NCI-H2227 treated with DMSO at 0.1 percent for 48 hours (cell line): ENCODE results near the gene HDAC5.
A peak's percentile ranks its signal among the peaks of the same experiment; 100 is the strongest.
"Not testable (repeated sequence)": the region's sequence is repeated elsewhere in the genome, so short reads cannot be mapped to it uniquely, and the experiment has no call there.

ENCODE experiments used
- DNase-seq: peaks from one replicate; lab custom pipeline; 2025; lab: John Stamatoyannopoulos, UW

Gene HDAC5

DNA sequence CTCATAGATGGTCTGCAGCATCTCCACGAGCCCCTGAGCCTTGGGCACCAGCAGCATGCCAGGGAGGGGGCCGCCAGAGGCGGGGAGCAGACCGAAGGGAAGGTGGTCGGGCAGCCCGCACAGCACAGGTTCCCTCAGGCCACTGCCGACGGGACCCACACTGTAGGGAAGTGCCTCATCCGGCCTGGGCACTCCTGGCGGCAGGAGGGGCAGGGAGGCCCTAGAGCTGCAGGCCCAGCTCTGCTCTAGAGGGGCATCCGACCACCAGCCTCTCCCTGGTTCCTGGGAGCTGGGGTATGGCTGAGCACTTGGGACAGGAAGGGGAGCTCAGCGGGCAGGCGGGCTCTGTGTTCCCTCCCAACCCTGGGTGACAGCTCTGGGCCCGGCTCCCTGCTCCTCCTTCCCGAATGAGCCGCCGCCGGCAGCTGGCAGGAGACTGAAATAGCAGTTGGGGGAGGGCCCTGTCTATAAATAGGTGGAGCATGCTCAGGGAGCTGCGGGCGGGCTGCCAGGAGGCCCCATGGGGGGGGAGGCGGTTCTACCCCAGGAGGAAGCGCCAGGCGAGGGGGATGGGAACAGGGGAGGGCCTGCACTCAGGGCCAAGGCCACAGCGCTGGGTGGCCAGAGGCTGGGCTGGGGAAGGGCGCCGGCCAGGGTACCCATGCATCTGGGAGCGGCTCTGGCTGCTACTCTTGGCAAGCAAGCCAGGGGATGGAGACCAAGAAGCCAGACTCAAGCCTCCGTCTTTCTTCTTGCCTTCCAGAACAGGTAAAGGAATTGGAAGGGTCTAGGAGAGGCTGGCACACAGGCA is 12.4 kb downstream of the HDAC5 start:
- DNase-seq: peak; percentile 87

DNA sequence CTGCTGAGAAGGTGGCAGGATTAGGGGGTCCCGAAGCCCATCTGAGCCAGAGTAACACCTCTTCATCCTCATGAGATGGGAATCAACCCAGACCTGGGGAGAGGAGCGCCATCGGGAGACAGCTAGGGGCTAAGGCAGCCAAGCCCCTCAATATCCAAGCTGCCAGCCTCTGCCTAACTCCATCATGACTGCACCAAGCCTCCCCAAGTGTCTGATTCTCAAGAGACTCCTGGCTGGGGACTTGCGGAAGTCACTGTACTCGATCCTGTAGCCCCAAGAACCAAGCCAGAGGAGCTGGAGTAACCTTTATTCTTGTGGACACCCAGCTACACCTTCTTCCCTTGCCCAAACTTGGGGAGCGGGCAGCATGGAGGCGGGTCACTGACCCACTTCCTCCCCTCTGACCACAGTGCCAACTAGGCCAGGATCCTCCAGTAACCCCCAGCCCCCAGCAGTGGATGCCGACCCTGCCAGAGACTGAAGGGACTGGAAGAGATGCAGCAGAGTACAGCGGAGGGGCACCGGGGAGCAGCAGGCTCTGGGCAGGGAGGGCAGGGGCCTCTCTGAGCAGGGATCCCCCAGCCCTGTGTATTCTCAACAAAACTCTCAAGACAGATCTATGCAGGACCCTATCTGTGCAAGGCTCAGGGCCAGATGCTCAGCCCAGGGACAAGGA is 13.3 kb downstream of the HDAC5 start:
- no peak for DNase-seq

DNA sequence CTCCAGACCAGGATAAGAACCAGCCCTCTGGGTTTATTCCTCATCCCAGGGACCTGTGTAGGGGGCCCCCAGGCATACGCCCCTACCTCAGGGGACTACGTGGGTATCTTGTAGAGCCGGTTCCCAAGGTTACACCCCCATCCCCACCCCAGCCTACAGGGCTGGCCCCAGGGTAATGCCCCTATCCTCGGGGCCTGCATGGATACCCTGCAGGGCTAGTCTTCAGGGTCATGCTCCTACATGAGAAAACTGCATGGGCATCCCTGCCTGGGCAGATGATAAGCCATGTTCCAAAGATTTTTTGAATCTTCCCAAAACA is 14.2 kb downstream of the HDAC5 start:
- no peak for DNase-seq

DNA sequence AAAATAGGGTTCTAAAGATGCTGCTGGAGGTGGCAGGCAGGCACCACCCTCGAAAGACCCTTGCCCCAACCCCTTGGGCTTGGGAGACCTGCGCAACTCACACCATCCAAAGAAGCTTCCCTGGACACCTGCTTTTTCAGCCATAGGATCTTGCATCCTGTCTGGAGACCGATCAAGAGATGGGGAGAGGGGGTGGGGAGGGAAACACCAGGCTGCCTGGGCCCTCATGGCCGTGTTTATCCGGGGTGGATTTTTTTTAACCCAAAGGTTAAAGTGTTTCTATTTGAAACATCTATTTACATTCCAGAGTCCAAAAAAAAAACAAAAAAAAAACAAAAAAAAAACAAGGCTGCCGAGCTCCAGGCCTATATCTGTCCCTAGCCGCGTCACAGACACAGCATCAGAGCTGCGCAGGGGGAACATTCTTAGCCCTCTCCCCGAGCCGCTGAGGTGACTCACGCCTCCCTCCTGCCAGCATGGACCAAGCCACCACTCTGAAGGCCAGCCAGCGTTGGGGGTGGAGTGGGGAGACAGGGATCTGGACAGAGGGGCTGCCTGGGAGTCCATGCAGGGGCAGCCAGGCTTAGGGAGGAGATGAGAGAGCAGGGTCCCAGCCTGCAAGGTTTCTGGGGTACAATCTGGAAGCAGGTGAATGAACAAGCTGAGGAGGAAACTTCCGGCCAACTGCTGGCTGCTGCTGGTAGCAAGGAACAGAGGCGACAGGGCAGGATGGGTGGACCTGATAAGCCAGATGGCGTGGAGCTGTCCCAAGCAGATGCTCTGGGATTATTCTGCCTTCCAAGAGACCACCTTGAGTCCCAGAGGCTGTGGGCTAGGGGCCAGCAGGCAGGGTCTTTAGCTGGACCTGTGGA is 14.8 kb downstream of the HDAC5 start:
- DNase-seq: peak; percentile 25

DNA sequence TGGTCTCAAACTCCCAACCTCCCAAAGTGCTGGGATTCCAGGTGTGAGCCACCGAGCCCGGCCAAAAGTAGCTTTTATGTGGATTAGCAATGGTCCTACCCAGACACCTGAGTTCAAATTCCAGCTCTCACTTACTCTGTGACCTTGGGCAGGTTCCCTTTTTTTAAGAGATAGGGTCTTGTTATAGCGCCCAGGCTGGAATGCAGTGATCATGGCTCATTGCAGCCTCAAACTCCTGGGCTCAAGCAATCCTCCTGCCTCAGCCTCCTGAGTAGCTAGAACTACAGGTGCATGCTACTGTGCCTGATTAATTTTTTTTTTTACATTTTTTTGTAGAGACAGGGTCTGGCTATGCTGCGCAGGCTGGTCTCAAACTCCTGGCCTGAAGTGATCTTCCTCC is 16.6 kb downstream of the HDAC5 start:
- no peak for DNase-seq

DNA sequence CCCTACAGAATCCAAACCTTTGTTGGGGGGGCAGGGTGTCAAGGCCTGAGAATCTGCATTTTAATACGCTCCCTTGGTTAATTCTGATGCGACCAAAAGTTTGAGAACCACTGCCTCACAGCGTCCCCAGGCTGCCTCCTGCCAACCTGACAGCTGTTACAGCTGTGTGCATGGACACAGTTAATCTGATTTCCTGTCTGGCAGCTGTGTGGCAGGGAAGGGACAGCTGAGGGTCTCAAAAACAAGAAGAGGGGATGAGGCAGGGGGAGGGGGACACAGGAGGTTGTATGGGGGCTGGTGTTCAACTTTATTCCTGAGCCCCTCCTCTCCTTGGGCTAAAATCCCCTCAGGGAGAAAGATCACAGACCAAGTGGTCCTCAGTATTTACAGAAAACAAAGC is 17.5 kb downstream of the HDAC5 start:
- DNase-seq: no peak

DNA sequence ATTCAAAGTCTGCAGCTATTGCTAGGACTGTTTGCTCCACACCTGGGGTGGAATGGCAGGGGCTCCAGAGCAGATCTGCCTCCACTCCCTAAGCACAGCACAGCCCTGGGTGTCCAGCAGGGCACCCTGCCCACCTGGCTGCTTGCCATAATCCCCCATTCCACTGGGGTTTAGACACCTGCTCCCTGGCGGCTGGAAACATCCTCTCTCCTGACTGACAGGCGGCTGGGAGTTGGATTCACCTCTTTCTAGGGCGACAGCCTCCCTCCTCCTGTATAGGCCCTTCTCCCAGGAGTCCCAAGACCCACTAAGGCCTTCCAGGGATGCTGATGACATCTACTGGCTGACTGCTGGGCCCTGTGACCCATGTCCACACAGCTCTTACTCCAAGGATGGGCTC is 18.0 kb downstream of the HDAC5 start:
- DNase-seq: no peak

DNA sequence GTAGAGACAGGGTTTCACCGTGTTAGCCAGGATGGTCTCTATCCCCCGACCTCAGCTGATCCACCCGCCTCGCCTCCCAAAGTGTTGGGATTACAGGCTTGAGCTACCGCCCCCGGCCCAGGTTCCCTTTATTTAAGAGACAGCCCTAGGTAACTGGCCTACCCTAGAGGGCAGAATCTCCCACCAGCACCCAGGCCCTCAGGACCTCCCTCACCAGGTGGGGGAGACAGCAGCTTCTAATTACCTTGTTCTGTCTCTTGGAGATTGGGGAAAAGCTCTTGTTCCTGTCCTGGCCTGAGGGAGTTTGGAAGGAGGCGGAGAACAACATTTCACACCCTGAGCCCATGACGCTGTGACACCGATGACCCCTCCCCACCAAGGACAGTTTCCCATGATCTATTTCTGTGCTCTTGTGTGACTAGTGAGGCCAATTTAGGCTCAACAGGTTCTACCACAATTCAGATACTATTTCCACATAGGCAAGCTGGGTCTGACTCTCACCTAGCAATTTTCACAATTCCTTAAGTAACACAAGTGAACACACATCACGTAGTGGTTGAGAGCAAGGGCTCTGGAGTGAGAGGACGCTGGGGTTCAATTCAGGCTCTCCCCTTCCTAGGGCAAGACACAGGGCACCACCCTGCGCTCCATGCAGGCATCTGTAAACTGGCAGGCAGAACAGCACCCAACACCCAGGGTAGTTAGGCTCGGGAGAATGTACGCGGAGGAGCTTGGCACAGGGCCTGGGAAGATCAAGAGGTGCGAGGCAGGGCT is 20.4 kb downstream of the HDAC5 start:
- no peak for DNase-seq

DNA sequence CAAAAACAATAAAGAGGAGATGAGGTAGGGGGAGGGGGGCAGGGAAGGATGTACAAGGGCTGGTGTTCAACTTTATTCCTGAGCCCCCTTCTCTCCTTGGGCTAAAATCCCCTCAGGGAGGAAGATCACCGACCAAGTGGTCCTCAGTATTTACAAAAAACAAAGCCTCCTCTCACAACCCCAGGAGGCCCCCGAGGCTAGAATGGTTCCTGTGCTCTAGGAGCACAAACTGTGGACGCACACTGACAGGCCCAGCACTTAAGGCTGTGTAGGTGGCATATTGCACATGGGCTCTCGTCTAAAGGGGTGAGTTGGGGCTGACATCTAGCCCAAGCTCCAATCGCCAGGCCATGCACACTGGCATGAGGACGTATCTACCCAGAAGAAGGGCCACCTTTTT is 21.6 kb downstream of the HDAC5 start:
- not testable (repeated sequence) for DNase-seq

DNA sequence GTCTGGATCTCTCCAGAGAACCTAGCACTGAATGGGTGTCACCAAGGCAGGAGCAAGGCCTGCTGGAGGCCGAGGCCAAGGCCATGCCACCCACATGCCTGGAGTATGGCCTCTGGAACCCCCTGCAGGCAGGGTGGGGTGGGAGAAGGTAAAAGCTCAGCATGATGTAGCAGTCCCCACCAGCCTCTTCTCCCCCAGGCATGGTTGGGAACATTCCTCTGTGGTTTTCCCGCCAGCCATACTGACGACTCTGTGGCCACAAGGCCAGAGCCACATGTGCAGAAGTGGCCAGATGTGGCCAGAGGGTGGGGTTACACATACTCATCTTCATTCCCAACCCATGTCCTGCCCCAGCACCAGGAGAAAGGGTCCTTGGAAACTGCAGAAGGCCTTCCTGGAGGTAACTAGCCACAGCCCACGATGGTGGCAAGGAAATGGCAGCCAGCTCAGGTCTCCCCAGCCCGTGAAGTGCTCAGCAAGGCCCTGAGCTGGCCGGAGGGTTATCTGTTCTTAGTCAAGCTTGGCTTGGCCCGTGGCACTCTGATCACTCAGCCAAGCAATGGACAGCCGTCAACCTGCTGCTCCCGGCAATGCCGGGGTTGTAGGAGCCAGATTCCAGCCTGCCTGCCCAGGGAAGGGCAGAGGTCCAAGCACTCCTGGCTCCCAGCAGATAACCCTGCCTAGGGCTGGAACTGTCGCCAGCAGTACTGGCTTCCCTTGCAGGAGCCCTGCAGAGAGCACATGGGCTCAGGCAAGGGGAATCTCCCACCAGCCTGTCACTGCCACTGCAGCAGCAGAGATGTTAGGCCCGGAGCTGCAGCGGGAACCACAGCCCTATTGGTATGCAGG is 26.1 kb downstream of the HDAC5 start:
- no peak for DNase-seq

DNA sequence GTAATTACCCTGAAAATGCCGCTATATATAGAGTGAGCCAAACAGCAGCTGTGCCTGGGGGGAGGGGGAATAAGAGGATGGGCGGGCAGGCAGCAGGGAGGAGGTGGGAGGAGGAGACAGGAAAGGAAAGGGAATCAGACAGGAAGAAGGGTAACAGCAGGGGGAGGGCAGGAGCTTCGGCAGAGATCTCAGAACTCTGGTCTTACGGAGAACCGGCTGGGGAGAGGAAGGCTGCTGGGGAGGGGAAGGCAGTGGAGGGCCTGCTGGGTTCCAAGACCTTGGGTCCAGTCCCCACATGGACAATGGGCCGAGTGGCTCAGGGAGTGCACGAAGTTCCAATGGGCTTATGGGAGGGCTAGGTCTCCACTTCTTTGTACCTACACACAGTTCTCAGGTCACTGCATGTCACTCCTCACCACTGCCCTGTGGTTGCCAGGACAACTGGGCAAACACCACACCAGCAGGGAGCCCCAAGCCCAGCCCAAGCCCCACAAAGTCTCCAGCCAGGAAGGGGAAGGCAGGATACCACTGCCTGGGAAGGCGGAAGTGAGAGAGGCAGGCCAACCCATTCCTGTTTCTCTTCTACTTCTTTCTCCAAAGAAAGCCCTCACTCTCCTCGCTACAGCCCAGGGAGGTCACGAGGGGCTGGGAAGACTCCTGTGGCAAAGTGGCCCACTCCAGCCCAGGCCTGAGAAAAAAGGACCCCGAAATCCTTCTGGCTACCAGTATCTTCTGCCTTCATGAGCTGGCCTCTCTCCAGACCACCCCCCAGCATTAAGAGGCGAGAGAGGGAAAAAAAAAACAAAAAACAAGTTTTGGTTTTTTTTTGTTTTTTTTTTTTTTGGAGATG is 27.6 kb downstream of the HDAC5 start:
- peak; percentile 98 for DNase-seq

DNA sequence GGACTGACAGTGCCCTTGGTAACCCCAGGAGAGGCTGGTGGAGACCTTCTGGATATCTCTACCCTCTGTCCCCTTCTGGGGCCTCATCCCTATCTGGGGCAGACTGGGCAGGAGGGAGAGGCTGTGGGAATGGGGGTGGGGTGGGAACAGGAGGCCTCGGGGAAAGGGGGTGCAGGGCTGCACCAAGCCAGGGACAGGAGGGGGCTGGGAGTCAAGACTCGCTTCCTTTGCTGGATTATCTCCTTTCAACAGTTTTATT is 28.1 kb downstream of the HDAC5 start:
- DNase-seq: no peak

DNA sequence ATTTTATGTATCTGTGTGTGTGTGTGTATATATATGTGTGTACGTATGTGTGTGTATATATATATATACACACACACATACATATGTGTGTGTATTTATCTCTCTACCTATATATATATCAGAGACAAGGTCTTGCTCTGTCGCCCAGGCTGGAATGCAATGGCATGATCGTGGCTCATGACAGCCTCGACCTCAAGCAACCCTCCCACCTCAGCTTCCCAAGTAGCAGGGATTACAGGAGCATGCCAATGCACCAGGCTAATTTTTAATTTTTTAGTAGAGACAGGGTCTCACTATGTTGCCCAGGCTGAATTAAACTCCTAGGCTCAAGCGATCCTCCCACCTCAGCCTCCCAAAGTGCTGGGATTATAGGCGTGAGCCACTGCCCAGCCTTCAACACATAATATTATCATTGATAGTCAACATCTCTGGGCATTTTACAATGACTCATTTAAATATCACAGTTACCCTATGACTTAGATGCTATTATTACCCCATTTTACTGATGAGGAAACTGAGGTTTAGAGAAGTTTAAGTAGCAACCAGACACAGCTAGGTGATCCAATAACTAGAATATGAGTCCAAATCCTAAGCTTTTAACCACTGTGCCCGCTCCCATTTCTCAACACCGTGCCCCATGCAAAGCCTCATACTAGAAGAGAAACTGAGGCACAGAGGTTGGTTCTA is 28.6 kb downstream of the HDAC5 start:
- no peak for DNase-seq

DNA sequence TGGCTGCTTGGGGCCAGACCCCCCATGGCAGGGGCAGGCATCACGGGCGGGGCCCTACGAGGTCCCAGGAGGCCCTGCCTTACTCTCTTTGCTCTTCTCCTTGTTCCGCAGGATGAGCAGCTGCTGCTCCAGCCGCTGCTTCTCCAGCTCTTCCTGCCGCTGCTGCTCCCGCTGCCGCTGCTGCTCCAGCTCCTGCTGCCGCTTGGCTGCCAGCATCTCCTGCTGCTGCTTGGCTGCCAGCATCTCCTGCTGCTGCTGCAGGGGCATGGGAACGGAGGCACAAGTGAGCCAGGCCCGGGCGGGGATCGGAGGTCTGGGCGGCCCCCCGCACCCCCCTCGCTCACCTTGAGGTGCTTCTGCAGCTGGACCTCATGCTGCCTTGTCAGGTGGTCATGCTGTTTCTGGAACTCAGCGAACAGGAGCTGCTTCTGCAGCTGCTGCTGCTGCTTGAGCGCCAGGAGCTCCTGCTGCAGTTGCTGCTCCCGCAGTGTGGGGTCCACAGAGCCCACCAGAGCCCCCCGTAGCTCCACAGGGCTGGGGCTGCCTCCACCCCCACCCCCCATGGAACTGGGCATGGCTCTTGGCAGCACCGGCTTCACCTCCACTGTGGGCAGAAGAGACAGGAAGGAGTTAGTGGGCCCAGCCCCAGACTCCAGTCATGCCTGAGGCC is 30.1 kb downstream of the HDAC5 start:
- DNase-seq: no peak

DNA sequence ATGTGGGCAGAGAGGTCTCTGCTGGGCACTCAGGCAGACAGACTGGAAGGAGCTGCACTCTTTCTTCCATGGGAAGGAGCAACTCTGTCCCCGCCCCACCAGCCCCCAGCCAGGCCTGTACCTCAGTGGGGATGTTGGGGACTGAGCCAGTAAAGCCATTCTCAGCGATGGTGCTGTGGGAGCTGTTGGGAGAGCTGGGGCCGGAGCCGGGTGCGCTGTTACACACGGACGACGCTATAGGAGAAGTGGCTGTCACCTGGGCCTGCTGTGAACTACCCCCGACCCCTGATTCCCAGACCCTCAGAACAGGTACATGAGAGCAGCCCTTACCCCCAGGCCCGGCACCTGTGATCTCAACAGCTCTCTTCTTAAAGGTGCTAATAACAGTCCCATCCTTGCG is 31.4 kb downstream of the HDAC5 start:
- no peak for DNase-seq

DNA sequence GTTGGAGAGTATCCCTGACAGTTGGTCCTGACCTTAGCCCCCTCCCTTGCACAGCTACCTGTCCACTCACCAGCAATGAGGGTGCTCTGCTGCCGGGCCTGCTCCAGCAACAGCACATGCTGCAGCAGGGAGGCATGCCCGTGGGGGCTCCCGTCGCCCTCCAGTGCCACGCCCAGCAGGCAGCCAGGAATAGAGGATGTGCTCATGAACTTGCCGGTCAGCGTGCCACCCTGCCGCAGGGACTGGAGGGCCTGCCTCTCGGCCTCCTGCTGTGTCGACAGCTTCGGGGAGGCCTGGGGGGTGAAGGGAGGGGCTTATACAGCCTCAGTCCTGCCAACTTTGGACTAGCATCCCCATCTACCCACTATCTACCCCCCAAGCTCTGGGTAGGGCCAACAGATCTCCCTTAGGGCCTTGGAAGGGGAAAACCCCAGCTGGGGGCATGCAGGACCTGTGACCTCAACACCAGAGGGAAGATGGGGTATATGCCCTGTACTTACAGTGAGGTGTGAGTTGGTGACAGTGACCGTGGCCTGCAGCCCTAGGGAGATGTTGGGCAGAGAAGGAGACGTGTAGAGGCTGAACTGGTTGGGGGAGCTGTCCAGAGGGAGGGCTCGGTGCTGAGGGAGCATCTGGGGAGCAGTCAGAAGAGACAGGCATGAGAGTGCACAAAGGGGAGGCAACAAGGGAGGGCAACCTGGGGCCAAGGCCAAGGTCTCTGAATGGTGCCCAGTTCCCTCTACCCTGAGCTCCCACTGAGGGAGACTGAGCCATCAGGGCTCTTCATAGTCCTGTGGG is 32.0 kb downstream of the HDAC5 start:
- DNase-seq: no peak

DNA sequence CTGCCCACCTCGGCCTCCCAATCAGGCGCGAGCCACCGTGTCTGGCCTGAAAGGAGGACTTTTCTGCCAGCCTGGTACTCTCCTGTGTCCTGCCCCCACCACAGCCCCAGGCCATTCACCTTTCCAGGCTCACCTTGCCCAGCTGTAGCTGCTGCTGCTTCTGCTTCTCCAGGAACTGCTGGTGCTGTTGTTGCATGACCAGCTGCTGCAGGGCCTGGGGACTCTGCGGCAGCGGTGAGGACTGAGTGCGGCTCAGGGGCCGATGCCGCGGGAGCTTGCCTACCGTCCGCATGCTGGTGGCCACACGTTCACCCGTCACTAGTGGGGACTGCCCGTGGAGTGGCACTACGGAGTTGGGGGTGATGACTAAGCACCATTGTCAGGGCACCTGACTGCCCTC is 35.2 kb downstream of the HDAC5 start:
- no peak for DNase-seq

DNA sequence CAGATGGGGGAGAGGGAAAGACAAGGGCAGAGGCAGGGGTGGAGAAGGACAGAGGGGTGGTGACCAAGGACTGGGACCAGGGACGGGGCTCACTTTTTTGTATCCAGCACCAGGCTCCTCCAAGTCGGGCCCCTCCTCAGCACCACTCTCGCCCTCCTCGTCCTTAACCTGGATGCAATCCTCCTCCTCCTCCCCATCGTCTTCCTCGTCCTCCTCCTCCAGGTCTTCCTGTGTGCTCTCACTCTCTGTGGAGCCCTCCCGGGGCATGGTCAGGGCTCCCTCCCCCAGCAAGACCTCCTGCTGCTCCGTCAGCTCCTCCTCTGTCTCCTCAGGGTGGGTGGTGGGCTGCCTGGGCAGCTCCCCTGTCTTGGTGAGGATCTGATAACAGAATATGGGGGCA is 36.1 kb downstream of the HDAC5 start:
- DNase-seq: no peak
